CD4-positive, alpha-beta T cell treated with Interleukin-1 beta for 1 hour (primary cell): ENCODE results near the gene MRPS33.
A peak's percentile ranks its signal among the peaks of the same experiment; 100 is the strongest.
"Not testable (repeated sequence)": the region's sequence is repeated elsewhere in the genome, so short reads cannot be mapped to it uniquely, and the experiment has no call there.

Experiments
- DNase-seq, 2 donors: peaks; one replicate each; pipeline ENCODE4 v3.0.0-alpha.2; 2020 to 2022

MRPS33 gene

DNA sequence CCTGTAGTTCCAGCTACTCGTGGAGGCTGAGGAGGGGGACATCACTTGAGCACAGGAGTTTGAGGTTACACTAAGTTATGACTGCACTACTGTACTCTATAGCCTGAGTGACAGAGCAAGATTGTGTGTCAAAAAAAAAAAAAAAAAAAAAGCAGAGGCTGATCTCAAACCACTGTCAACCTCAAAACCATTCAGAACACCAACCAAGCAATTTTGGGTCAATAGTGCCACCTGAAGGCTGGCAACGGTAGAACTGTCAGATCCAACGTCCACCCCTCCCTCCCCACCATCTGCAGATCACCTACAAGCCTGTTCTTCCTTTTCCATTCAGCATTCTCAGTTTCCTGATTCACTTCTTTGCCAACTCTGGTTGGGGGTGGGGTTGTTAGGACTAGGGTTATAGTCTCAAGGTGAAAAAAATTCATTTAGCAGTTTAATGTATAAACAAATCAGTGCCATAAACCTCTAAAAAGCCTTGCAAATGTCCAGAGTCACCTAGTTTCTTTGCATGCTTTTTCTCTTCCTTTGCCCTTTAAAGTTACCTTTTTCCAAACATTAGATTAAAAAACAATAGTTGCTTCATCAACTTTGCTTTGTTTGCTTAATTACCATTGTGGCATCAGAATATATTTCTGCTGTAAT, 2.6 kb downstream of the MRPS33 start:
- peak; percentile 81 to 88 for DNase-seq

DNA sequence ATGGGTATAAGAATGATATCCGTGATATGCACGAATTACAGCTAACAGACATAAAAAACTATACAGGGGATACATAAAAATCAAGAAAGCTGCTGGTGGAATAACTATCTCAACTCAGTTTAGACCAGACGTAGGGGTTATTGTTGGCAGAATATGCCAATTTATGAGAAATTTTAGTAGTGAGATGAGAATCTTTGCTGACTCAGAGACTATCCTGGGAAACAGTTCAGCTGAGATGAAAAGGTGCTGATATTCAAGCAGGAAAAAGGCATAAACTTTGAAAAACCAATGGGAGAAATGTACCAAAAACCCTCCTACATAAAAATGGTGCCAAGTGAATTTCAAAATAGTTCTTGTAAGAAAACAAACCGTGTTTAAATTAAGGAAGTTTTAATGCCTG, 3.3 kb downstream of the MRPS33 start:
- no peak for DNase-seq

DNA sequence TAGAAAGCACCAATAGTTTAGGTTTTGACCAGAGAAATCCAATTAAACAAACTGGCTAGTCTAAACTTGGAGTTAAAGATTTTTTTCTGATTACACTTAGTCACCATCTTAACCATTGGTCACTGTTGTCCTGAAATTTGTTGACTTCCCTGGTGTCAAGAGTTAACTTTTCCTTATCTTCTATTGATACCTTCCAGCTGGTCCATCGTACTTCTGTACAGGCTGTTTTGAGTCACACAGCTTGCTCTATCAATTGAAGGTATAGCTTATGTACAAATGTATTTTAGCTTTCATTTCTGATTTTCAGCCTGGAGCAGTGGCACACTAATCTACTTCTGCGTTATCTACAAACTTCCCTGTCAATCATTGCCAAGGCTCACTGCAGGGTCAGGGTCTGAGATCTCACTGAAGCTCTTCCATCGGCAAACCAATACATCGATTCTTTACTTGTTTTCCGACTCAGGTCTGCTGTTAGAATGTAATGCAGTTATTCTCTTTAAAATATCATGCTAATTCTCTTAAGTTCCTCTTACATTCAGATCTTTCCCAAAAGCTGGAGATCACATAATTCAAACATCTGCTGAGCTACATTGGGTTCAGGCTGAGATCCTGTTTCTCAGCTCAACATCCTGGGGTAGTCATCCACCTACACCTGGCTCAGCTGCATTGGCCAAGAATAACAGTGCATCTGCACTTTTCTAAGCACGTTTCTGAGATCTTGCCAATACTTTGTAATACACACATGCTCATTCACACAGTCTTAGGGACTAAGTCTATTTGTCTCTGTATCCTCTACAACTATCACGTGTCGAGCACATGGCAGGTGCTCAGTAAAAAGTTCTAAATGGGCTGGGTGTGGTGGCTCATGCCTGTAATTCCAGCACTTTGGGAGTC, 11.3 kb downstream of the MRPS33 start:
- DNase-seq: no peak

DNA sequence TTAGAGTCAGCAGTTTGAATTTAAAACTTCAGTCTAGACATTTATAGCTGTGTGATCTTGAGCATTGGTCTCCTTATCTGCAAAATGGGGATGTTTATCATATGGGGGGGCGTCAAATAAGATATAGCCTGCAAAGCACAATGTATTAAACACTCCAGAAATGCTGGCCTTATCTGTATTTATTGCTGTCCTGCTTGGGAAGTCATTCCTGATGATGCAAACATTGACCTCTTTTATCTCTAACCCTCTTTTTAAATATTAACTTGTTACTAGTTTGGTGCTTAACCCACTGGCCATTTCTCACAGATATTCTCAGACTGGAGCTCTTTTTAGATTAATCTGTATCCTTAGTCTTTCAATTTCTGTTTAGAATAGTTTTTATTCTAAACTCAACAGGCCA, 13.2 kb downstream of the MRPS33 start:
- DNase-seq: no peak

DNA sequence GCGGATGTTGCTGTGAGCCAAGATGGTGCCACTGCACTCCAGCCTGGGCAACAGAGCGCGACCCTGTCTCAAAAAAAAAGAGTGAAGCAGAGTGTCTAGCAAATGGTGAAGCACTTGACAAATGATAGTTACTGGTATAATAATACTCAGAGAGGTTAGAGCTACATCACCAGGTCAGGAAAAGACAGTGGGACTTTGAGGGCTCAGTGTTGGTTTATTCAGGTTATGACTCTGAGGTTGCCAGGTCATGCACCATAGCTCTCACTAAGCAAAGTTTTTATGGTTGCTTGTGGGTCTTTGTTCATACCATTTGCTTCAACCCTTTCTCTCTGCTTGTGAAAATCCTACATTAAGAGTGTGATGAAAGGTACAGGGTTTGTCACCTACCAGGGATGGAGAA, 13.6 kb downstream of the MRPS33 start:
- no peak for DNase-seq

DNA sequence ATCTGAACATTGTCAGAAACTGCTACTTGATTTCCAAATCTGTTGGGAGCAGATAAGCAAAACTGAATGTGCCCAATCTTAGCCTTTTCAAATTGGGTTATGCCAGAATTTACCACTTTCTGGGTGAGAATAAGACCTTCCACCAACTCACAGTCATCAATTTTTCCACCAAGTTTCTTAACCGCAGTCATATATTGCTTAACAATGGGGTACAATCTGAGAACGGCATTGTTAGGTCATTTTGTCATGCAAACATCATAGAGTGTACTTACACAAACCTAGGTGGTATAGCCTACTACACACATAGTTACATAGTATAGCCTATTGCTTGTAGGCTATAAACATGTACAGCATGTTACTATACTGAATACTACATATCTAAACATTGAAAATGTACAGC, 16.0 kb downstream of the MRPS33 start:
- DNase-seq: no peak

DNA sequence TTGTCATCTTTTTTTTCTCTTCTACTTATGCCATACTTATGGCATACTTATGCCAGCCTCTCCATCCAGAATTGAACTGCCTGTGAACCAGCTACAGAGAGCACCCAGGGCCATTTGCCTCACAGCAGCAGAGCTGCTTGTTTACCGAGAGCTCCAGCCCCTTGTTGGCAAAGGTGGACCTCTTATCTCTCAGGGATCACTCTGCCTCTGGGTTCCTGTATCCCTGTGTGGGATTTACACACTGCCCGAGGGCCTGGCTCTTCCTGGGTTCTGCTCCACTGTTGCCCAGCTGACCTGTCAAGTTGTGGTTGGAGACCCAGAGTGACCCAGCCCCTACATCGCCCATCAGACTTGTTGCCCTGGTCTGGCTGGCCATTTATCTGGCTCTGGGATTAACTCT, 22.3 kb downstream of the MRPS33 start:
- DNase-seq: no peak

DNA sequence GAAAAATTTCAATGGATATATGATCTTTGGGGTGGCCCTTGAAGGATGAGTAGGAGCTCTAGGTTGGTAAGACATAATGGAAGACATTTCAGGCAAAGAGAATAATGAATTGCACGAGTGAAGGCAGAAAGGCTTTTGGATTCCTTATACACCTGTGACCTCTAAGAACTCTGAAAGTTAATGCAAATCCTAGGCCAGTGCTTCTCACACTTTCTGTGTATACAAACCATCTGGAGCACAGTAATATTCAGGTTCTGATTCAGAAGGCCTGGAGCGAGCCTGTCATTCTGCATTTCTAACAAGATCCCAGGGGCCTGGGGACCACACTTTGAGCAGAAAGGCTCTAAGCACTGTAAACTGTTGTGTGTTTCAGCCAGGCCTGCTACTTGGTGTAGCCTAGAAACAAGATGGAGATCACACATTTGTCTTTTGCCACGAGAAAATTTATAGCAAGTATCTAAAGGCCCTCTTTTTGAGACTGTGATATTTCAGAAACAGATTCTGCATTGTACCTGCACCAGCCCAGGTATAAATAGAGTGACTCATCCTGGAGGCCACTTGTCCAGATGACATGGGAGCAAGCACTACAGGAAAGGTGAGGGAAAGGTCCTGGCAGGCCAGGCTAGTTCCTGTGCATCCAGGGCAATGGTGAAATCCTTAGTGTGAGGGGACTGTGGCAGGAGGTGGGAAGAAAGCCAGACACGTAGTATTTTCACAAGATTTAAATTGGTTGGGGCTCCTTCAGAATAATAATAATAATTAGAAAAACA, 24.4 kb downstream of the MRPS33 start:
- DNase-seq: no peak

DNA sequence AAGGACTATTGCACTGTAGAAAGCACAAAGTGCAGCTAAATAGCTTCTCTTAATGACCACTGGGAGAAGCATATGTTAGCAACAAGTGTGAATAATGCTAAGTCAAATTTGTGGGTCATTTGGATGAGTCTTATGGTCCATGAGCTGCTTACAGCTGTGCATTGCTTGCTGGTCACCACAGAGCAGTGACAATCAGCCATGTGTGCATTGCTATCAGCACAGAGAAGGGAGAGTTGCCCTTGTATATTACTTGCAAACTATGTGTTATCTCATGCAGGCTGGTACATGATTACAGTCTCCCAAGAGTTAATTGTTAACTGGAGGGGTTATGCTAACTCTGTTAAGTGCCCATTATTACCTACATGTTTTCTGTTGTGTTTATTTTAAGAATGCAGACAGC, 25.7 kb downstream of the MRPS33 start:
- no peak for DNase-seq

DNA sequence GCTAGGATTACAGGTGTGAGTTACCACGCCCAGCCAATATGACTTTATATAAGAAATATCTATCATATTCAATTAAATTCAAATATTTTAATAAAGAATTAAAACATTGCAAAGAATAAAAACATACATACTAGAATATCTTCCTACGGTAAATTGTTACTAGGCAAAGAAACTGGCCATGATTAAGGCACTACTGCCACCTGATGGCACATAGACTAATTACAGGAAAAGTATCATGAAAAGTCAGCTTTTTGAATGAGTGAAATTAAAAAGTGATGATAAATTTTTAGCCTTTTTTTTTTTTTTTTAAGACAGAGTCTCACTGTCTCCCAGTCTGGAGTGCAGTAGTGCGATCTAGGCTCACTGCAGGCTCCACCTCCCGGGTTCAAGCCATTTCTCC, 30.9 kb downstream of the MRPS33 start:
- peak in 1 of 2 donors; percentile 8 for DNase-seq

DNA sequence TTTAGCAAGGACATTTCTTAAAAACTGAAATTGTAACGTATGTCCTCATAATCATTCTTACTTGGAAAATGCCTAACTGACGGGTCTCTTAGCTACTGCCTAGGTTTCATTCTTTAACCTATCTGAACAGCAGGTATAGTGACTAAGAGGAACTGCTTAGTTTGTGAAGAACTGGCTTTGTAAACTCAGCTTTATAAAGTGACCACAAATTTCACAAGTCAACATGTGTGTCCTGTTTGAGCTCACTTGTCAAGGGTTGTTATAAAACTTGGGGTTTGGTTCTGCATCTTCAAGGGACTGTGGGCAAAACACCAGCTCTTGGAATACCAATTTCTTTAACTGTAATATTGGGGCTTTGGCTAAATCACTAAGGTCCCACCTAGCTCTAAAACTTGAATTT, 32.2 kb downstream of the MRPS33 start:
- DNase-seq: no peak

DNA sequence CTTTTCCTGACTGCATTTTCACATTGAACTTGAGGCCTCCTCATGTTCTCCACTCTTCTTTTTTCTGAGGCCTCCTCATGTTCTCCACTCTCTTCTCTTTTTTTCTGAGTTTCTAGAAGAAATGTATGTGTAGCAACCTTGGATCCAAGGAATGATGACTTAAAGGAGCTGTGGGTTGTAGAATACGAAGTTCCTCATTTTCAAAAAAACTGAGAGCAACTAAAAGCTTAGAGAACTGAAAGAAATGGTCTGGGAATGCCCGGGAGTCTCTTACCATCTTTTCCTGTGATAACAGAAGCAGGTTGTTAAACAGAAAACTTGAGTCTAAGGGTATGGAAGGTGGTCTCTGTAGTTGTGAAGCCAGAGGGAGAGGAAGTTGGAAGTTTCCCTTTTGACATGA, 32.8 kb downstream of the MRPS33 start:
- no peak for DNase-seq

DNA sequence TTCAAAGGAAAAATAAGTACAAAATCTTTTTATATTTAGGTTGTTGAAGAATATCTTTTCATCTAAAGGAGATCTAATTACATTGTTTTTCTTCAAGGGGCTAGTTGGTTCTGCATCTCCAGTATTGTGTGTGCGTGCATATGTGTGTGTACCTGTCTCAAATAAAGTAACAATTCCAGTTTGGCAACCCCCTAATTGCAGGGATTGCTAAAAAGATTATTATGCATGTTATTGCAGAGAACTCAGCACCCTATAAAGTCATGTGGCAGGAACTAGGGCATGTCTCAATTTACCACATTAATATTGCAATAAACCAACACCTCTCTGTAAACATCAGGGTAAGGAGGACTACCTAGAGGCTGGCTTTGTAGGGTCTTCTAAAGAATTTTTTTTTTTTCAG, 37.0 kb downstream of the MRPS33 start:
- DNase-seq: no peak

DNA sequence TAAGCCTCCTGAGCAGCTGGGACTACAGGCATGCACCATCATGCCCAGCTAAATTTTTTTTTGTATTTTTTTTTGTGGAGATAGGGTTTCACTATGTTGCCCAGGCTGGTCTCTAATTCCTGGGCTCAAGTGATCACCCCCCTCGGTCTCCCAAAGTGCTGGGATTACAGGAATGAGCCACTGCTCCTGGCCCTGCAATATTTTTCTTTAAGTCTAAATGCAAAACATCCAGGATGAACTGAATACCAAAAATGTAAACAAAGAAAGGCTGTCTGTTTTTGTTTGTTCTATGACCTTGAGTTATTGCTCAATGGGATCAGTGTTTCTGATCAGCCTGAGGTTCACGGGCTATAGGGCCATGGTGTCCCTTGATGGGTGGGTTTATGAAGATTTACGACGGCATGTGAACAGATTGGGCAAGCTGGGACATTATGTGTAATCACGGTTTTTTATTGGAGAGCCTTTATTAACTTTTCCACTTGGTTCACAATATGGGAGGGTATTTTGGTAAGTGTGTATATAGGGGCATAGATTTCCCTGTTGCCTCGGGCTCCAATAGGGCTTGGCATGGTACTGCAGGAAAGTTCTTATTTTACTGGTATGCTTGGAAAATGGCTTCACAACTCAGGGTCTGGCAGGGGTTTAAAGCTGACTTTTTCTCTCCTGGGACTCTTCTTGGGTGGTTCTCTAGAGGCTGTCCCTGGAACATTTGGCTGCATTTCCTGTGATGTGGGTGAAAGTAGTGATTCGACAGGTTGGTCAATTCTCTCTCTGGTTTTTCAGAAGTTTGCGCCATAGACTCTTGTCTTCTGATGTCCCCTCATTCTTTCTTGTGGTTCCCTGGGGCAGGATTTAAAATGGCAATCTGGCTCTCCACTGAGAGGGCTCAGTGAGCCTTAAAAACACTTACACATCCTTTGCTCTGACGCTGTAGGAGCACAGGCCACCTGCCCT, 41.6 kb downstream of the MRPS33 start:
- no peak for DNase-seq

DNA sequence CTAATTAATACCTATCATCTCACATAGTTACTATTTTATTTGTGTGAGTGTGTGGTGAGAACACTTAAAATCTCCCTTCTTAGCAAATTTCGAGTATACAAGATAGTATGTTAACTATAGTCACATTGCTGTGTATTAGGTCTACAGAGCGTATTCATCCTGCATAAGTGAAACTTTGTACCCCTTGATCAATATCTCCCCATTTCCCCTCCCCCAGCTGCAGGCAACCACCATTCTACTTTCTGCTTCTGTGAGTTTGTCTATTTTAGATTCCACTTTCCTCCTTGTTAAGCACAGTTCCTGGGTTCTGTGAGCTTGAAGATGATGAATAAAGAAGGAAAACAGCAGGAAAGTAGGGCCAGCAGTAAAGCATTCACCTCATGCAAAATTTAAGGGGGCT, 42.4 kb downstream of the MRPS33 start:
- no peak for DNase-seq

DNA sequence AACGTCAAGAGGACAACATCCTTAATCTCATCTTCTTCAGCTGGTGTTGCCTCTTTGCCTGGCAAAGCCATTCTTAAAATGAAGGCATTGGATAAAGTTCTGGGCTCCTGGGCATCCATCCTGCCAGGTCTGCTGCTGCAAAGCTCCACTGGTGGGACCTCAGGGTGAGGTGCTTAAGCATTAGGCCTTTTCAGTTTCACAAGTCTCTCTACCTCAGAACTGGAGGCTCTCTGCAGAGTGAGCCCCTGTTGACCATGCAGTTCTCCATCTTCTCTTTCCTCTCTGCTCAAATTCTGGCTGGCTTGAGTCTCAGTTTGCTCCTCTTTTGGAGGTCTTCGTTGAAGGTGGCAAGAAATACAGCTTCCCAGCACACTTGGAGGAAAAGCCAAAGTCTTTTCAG, 47.3 kb downstream of the MRPS33 start:
- no peak for DNase-seq

DNA sequence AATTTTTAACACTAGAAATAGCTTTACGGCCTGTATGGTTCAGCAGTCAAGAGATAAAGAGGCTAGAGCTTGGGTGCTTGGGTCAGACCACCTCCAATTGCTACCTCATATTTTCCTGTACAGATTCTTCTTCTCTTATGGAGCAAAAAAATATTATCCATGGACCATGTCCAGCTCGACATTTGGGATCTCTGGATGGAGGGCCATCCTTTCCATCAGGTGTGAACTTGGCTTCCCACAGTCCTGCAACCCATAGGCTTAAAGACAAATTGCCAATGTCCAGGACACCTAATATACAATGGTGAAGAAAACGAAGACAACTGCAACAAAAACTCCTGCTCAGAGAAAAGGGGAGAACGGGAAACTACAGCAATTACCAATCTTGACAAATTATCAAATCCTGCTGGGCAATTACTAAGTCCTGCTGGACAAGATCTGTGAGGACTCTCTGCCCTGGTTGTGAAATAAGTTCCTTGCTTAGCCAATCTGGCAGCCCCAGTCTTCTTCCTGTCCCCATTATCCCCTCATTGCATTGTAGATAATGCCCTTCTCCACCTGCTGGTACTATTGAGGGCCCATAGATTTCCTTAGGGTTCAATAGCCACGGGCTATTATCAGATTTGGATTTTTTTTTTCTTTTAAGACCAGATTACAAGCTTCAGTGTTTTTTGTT, 48.1 kb downstream of the MRPS33 start:
- no peak for DNase-seq

DNA sequence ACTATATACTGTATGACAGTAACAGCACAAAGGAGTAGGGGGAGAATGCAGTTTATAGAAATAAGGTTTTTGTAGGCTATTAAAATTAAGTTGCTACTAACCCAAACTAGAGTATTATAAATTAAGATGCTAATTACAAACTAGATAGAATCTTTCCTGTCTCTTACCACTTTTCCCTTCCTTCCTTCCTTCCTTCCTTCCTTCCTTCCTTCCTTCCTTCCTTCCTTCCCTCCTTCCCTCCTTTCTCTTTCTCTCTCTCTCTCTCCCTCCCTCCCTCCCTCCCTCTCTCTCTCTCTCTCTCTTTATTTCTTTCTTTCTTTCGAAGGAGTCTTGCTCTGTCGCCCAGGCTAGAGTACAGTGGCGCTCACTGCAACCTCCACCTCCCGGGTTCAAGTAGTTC, 53.6 kb downstream of the MRPS33 start:
- DNase-seq: no peak

DNA sequence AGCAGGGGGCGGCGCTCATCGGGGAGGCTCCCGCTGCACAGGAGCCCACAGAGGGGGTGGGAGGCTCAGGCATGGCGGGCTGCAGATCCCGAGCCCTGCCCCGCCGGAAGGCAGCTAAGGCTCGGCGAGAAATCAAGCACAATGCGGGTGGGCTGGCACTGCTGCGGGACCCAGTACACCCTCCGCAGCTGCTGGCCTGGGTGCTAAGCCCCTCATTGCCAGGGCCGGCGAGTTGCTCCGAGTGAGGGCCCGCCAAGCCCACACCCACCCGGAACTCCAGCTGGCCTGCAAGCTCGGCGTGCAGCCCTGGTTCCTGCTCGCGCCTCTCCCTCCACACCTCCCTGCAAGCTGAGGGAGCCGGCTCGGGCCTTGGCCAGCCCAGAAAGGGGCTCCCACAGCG, 57.8 kb downstream of the MRPS33 start:
- not testable (repeated sequence) for DNase-seq
